ENCODE data around the gene HSPA12B. TPM values are rescaled to one million over a fixed set of nuclear protein-coding genes. Genes with fewer than 3 reads are reported as not detected.

Gene HSPA12B
- polyA plus RNA-seq, 1 experiment, result 0.05 TPM

- H3K4me3 ChIP-seq (ENCODE audit: low read depth, low read length), result no peak overlapping the region
- TF ChIP-seq, protein P1, sequence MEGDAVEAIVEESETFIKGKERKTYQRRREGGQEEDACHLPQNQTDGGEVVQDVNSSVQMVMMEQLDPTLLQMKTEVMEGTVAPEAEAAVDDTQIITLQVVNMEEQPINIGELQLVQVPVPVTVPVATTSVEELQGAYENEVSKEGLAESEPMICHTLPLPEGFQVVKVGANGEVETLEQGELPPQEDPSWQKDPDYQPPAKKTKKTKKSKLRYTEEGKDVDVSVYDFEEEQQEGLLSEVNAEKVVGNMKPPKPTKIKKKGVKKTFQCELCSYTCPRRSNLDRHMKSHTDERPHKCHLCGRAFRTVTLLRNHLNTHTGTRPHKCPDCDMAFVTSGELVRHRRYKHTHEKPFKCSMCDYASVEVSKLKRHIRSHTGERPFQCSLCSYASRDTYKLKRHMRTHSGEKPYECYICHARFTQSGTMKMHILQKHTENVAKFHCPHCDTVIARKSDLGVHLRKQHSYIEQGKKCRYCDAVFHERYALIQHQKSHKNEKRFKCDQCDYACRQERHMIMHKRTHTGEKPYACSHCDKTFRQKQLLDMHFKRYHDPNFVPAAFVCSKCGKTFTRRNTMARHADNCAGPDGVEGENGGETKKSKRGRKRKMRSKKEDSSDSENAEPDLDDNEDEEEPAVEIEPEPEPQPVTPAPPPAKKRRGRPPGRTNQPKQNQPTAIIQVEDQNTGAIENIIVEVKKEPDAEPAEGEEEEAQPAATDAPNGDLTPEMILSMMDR (IDR thresholded peaks at IDR 0.05; ENCODE audit: low read depth, low read length), result no peak
- H3K27me3 ChIP-seq (ENCODE audit: control insufficient read depth, insufficient read depth, low read length), result peaks cover 17% of the 10 kb centered on the region
- H3K9me3 ChIP-seq (ENCODE audit: control insufficient read depth, insufficient read depth, low read length), result peaks cover 4% of the 10 kb centered on the region; the same call in 1 of the 2 replicates
- ChIA-PET POLR2A (no interaction called here), CTCF (interaction anchor here (1.3 kb wide), 1 partner anchor 23 kb away, joined by 4 read pairs; no protein-coding TSS in a partner anchor)
- H3K27ac ChIP-seq (ENCODE audit: low read depth, low read length), result no peak overlapping the region
- DNase-seq (ENCODE audit: low read depth, low spot score), result no peak
Measured at GRCh38 chr20:3739926-3740451, 7.5 kb downstream of the HSPA12B start.

DNA sequence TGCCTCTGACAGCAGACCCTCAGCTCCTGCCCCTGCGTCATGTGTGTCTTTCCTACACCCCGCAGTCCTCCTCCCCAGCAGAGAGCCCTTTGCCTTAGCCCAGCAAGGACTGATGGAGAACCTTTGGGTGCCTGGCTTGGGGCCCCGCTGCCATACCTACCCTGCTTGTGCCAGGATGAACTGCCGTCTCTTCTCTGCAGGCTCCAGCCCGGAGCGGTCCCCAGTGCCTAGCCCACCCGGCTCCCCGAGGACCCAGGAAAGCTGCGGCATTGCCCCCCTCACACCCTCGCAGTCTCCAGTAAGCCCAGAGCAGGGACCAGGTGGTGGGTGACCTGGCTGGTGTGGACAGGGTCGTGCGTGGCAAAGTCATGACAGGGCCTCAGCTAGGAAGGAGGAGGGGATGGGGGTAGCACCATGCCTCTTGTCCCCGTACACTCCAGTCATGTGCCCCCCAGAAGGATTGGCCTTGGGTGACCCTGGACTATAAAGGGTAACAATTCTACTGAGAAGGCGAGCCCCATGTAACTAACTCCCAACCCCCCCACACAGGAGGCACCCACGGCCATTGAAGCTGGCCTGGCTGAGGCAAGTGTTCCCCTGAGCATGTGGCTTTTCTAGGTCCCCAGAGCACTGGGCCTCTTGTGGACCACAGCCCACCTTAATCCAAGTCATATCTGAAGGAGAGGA, 8.3 kb downstream of the HSPA12B start:
- Histone ChIP-seq H3K27ac (ENCODE audit: low read depth, low read length) (no peak overlapping the region), H3K9me3 (ENCODE audit: control insufficient read depth, insufficient read depth, low read length) (peaks cover 10% of the 10 kb centered on the region; the same call in 1 of the 2 replicates), H3K27me3 (ENCODE audit: control insufficient read depth, insufficient read depth, low read length) (peaks cover 17% of the 10 kb centered on the region), H3K4me3 (ENCODE audit: low read depth, low read length) (no peak overlapping the region)
- TF ChIP-seq, protein P1 (IDR thresholded peaks at IDR 0.05; ENCODE audit: low read depth, low read length), result no peak
- POLR2A ChIA-PET, result no interaction called here
- CTCF ChIA-PET, result interaction anchor here (0.6 to 1.5 kb wide), 5 partner anchors 12 to 47 kb away, joined by 3 to 7 read pairs (median 4); no protein-coding TSS in a partner anchor
- DNase-seq (ENCODE audit: low read depth, low spot score), result no peak

- Histone ChIP-seq H3K4me3 (ENCODE audit: low read depth, low read length) (no peak overlapping the region), H3K27ac (ENCODE audit: low read depth, low read length) (no peak overlapping the region), H3K9me3 (ENCODE audit: control insufficient read depth, insufficient read depth, low read length) (peaks cover 10% of the 10 kb centered on the region; the same call in 1 of the 2 replicates), H3K27me3 (ENCODE audit: control insufficient read depth, insufficient read depth, low read length) (peaks cover 10% of the 10 kb centered on the region)
- ChIA-PET POLR2A (no interaction called here), CTCF (interaction anchor here (0.7 to 1.5 kb wide), 2 partner anchors 11 to 46 kb away, joined by 4 to 7 read pairs; no protein-coding TSS in a partner anchor)
- TF ChIP-seq, protein P1 (IDR thresholded peaks at IDR 0.05; ENCODE audit: low read depth, low read length), result no peak
- no peak for DNase-seq (ENCODE audit: low read depth, low spot score)
Measured at GRCh38 chr20:3741836-3742458, 9.5 kb downstream of the HSPA12B start.

- H3K27ac ChIP-seq (ENCODE audit: low read depth, low read length), result no peak overlapping the region
- CTCF ChIA-PET, result interaction anchor here (1.0 to 1.8 kb wide), 4 partner anchors 10 to 32 kb away, joined by 3 to 7 read pairs (median 3); no protein-coding TSS in a partner anchor
- peaks cover 8% of the 10 kb centered on the region for H3K27me3 ChIP-seq (ENCODE audit: control insufficient read depth, insufficient read depth, low read length)
- no peak overlapping the region for H3K4me3 ChIP-seq (ENCODE audit: low read depth, low read length)
- DNase-seq (ENCODE audit: low read depth, low spot score), result no peak
- TF ChIP-seq, protein P1 (IDR thresholded peaks at IDR 0.05; ENCODE audit: low read depth, low read length), result no peak
- peaks cover 10% of the 10 kb centered on the region; the same call in 1 of the 2 replicates for H3K9me3 ChIP-seq (ENCODE audit: control insufficient read depth, insufficient read depth, low read length)
- POLR2A ChIA-PET, result interaction anchor here (0.8 kb wide), 1 partner anchor 20 kb away, joined by 3 read pairs; no protein-coding TSS in a partner anchor
Measured at GRCh38 chr20:3743251-3743650, 10.8 kb downstream of the HSPA12B start.
